MM.1S (cell line): ENCODE results near the gene AGBL4.
"Not testable (repeated sequence)": the region's sequence is repeated elsewhere in the genome, so short reads cannot be mapped to it uniquely, and the experiment has no call there.

Experiments used
- EZH2 ChIP-seq: fragments of 300-600 bp; sonication (generic); optimal IDR thresholded peaks from 2 replicates; pipeline ENCODE3; 2017; ENCODE audit warnings: low read depth, mild to moderate bottlenecking, antibody characterized with exemption, low read length, mixed read lengths
- TF ChIP-seq, protein P1 (sequence below): fragments of 300-600 bp; sonication (generic); IDR thresholded peaks from 2 replicates; pipeline ENCODE4 v1.5.1; 2016; ENCODE audit warnings: antibody characterized with exemption, low read length, mixed read lengths

DNA sequence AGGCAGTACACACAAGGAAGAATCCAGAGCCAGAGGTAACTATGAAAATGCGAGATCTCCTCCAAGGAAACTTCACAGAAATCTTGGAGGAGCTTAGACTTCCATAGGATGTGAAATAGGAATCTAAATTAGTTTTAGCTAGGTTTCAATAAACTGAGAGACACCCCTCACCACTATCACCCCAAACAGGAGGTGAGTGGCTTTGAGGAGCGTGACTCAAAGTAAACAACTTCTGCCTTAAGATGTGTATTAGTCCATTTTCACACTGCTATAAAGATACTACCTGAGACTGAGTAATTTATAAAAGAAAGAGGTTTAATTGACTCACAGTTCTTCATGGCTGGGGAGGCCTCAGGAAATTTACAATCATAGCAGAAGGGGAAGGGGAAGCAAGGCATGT is 703.3 kb downstream of the AGBL4 start:
- TF ChIP-seq, protein P1, sequence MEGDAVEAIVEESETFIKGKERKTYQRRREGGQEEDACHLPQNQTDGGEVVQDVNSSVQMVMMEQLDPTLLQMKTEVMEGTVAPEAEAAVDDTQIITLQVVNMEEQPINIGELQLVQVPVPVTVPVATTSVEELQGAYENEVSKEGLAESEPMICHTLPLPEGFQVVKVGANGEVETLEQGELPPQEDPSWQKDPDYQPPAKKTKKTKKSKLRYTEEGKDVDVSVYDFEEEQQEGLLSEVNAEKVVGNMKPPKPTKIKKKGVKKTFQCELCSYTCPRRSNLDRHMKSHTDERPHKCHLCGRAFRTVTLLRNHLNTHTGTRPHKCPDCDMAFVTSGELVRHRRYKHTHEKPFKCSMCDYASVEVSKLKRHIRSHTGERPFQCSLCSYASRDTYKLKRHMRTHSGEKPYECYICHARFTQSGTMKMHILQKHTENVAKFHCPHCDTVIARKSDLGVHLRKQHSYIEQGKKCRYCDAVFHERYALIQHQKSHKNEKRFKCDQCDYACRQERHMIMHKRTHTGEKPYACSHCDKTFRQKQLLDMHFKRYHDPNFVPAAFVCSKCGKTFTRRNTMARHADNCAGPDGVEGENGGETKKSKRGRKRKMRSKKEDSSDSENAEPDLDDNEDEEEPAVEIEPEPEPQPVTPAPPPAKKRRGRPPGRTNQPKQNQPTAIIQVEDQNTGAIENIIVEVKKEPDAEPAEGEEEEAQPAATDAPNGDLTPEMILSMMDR: not testable (repeated sequence)
- not testable (repeated sequence) for TF ChIP-seq EZH2
